Choroid plexus epithelial cell (primary cell): ENCODE results near the gene TSPAN33.

Experiments
- DNase-seq: peaks from one replicate; pipeline ENCODE4 v3.0.0-alpha.2; 2010; ENCODE audit warnings: low read depth
- H3K4me3 ChIP-seq: 2 replicates; pipeline ENCODE4 v1.5.1; 2011; ENCODE audit warnings: low read depth, mild to moderate bottlenecking, control low read depth, low read length, moderate library complexity
- CTCF ChIP-seq: conservative IDR thresholded peaks from 2 replicates; pipeline ENCODE4 v1.5.1; 2011; ENCODE audit warnings: low read depth, mild to moderate bottlenecking, control low read depth, inconsistent platforms, low read length, moderate library complexity

Gene TSPAN33

GRCh38 chr7:129122078-129122750 is 22.3 kb upstream of the TSPAN33 start:
- H3K4me3 ChIP-seq = no peak overlapping the region
- peak; percentile 39 for DNase-seq
- TF ChIP-seq CTCF = no peak

GRCh38 chr7:129122751-129123509 is 21.6 kb upstream of the TSPAN33 start:
- no peak for TF ChIP-seq CTCF
- DNase-seq = peak; percentile 62
- no peak overlapping the region for H3K4me3 ChIP-seq

- DNase-seq = no peak
- no peak for TF ChIP-seq CTCF
- H3K4me3 ChIP-seq = no peak overlapping the region
These were observed 21.0 kb upstream of the TSPAN33 start for GRCh38 chr7:129123510-129123857.

- no peak overlapping the region for H3K4me3 ChIP-seq
- TF ChIP-seq CTCF = no peak
- DNase-seq = no peak
These were observed 18.2 kb upstream of the TSPAN33 start for GRCh38 chr7:129126314-129126713.

- no peak for TF ChIP-seq CTCF
- no peak for DNase-seq
- no peak overlapping the region for H3K4me3 ChIP-seq
These were observed 17.4 kb upstream of the TSPAN33 start for GRCh38 chr7:129127154-129127553.

GRCh38 chr7:129127601-129128000 is 16.9 kb upstream of the TSPAN33 start:
- H3K4me3 ChIP-seq = no peak overlapping the region
- DNase-seq = no peak
- TF ChIP-seq CTCF = no peak

- no peak for DNase-seq
- no peak for TF ChIP-seq CTCF
- no peak overlapping the region for H3K4me3 ChIP-seq
These were observed 10.0 kb upstream of the TSPAN33 start for GRCh38 chr7:129134356-129134987.
